GM21360 (cell line): ENCODE measurements around the gene UNC5B.
A peak's percentile ranks its signal among the peaks of the same experiment; 100 is the strongest.

ENCODE experiments used
- ATAC-seq: cut with Tn5 transposase; IDR thresholded peaks from one replicate; pipeline ENCODE4 v1.9.1; 2021; ENCODE audit warnings: mild to moderate bottlenecking, moderate library complexity; ENCODE audit not compliant: unreplicated experiment

UNC5B gene

DNA sequence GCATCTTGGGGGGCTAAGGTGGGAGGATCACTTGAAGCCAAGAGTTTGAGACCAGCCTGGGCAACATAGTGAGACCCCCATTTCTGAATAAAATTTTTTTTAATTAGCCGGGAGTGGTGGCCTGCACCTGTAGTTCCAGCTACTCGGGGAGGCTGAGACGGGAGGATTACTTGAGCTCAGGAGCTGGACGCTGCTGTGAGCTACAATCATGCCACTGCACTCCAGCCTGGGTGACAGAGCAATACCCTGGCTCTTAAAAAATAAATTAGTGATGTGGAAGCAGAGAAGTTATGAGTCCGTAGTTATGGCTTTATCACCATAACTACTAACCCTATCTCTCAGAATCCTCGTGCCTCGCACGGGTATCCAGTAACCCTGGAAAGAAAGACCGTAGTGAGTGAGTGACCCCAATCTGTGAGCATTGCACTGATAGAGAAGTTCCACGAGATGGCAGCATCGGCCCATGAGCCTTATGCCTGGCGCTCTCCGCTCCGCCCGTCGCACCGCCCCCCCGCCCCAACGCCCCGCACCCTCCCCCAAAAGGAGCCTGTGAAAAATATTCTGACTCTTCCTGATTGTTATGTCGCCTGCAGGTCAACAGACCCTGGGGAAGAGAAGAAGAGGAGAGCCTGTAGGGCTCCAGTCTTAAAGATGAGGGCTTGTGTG, 101.8 kb downstream of the UNC5B start:
- no peak for ATAC-seq

DNA sequence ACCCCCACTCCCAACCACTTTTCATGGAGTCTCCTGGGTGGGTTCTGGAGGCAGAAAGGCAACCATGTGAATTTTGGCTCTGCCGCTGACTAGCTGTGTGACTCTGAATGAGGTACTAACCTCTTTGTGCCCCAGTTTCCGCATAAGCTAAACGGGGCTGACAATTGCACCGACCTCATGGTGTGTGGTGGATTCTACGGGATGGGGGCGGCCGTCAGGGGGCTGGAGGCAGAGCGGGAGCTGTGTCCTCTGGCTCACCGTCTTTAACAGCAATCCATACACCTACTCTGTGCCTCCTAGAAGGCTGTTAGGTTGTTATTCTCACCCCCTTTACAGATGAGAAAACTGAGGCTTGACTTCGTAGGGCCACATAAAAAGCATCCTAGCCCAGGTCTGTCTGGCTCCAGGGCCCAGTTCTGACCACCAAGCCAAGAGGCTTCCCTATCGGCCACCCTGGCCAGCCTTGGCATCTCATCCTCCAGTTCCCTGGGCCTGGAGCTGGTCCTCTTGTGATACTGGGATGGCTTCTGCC, 102.4 kb downstream of the UNC5B start:
- ATAC-seq, result no peak

DNA sequence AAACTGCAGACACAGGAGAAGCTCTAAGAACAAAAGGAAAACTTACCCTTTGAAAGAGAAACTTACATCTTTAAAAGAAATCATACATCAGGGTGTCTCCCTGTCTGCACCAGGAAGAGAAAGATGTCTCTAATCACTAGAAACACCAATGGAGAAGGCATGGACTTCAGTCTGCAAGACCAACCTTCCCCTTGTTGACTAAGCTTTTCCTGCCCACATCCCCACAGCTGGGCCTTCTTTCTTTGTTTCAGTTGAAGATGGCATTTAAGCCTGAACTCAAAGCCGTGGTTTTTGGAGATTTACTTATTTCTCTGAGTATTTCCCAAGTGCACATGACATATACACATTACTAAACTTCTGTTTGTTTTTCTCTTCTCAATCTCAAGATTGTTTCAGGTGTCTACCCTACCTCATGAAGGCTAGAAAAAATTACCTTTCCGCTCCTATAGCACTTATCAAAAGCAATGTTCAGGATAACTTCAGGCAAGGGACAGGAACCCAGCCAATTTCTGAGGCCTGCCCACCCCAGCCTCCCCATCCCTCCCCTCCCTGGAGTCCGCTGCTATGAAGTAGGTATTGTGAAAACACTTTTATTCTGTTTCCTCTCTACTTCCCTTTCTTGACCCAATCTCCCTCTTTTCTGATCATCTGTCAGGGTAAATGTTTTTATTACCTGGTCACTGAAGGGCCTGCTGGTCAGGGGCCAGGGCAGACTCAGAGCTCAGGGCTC, 103.9 kb downstream of the UNC5B start:
- ATAC-seq, result no peak

DNA sequence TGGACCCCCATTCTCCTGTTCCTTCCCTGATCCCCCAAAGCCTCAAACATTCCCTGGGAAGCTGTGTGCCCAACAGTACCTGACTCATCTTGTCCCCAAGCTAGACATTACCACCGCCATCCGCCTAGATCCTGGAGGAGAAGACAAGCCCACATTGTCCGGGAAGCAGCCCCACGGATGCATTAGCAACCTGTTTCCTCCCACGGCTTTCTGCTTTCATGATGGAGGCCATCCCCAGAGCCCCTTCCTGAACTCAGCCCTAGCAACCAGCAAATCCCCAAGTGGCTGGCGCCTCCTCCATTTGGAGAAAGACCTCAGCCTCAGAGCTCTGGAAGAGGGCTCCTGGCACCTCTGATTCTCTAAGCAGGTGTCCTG, 104.4 kb downstream of the UNC5B start:
- ATAC-seq, result no peak

DNA sequence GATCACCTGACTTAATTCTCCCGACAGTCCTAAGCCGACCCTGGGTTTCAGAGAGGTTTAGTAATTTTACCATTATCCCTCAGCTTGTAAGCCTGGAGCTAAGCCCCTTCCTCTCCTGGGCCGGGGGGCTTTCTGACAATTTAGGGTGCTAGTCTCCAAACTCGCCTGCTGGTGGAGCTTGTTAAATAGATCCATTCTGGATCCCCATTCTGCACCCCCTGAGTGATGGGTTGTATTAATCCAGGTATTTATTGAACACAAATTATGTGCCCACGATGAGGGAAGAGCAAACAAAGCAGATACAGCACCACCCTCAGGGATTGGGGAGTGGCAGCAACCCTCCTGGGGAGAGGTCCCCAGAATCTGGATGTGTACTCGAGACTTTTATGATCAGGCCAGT, 105.4 kb downstream of the UNC5B start:
- no peak for ATAC-seq

DNA sequence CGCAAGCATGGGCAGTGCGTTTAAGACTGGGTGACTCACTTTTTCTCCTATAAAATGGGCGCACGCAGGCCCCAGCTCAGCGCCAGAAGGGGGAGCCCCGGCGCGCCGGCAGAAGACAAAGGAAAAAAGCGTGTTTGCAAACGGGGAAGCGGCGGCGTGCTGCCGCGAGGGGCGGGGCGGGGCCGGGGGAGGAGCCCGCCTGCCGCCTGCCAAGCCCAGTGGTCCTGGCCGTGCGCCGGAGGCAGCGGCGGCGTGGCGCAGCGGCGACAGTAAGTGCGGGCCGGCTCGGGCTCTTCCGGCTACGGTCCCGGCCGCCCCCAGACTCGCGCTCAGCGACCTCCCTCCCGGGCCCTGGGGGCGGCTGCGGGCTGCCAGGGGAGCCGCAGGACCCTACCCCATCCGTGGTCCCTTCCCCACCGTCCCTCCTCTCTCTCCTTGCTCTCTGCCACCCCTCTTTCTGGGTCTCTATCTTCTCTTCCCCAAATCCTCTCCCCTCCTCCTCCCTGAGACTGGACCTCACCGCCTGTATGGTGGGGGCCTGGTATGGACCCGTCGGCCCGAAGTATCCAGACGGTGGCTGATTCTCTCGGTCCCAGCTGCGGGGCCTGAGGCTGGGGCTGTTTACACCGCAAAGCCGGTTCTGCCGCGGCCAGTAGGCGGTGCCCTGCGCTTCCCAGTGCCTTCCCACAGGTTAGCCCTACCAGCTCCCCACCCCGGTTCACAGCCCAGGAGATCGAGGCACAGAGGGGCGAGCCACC, 106.9 kb downstream of the UNC5B start, which contains the start of gene SLC29A3:
SLC29A3 (plus strand) TSS at position 218 of the 758 bp plus-strand sequence; CDS start at position 269, 51 bp downstream.
- peak; percentile 57 for ATAC-seq

DNA sequence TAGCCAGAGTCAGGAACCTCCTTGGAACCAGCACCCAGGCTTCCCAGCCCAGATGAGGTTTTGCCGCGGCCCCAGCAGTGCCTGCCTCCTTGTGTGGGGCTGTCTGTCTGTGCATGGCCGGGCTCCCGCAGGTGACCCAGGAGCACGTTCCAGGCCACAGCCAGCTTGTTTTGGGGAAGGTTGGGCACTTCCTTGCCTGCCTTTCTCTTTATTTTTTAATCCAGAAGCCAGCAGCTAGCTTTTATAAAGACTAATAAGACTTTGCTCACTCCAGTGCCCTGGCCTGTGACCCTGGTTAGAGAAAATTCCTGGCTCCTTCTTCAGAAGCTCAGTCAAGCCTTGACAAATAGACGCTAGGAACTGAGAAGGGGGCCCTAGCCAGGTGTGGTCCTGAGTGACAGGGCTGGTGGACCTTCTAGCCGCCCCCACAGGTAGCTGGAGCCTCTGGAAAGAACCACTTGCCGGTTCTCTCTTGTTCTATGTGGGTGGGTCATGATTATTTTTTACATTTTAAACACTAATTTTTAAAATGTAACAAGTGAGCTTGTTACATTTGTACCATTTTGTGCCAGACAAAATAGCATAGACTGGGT, 107.5 kb downstream of the UNC5B start:
- peak; percentile 13 for ATAC-seq

DNA sequence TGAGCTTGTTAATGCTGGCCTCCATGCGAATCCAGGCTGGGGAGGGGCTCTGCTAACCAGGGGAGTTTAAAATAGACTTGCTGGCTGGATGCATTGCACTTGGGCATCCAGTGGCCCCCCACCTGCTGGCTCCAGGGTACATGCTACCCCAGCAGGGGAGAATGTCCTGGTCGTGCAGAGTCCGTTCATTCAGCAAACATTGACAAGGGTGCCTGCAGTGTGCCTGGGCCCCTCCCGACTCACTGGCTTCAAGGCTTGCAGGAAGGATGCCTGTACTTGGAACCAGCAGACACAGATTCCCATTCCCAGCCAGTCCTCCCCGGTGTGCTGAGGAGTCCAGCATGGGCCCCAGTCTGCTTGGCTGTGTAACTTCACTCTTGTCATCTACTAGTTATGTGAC, 108.2 kb downstream of the UNC5B start:
- ATAC-seq, result no peak

DNA sequence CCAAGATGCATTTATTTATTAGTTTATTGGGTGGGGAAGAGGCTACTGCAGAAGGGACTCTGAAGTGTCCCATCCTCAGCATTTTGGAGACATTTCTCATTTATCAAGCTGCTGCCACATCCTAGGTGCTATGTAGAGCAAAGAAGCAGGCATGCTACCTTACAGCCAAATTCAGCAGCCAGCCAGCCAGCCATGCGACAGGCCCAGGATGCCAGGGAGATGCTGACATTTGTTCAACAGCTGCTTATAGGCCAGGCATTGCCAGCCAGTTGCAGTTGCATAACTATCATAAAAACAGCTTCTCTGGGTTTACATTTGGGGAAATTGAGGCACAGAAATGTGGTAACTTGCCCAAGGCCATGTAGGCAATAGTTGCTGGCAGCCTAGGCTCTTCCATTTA, 109.0 kb downstream of the UNC5B start:
- no peak for ATAC-seq

DNA sequence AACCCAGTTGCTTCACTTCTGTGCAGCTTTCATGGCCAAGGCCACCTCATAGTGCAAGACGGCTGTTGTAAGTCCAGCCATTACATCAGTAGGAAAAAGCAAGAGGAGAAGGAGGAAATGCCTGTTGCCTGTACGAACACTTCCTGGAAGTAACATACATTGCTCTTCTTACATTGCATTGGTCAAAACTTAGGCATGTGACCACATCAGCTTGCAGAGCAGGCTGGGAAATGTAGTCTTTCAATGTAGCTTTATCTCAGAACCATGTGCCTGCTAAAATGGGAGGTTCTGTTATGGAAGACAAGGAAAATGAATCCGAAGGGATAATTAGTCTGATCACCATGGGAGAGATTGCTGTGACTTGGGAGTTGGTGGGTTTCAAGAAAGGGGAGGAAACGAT, 111.0 kb downstream of the UNC5B start:
- ATAC-seq, result no peak

DNA sequence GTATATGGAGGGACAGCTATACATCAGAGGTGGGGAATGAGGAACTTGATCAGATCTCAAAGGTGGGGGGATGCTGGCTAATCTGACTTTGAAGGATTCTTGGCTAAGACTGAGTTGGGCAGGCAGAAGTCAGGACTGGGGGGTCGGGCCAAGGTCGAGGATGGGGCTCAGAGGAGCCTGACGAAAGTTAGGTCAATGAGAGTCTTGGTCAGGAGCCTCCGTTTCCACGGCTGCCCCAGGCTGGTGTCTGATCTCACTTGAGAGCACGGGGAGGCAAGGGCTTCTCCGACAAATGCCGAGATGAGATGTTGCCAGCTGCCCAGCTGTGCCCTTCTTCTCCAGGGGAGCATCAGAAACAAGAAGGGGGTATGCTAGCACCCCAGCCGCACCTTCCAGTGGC, 112.4 kb downstream of the UNC5B start:
- no peak for ATAC-seq

DNA sequence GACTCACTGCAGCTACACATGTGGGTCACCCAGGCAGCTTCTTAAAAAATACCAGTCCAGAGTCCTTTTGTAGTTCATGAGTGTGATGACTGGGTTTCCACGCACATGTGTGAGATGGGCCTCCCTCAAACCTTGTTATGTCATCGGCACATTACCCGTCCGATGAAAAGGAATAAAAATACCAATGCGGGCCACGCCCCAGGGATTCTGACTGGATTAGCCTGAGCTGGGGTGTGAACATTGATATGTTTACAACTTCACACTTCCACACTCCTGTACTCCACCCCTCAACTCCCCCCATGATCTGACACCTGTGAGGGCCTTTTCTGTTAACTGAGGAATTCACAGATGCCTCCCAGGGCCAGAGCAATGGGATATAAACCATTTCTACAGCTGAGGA, 112.9 kb downstream of the UNC5B start:
- no peak for ATAC-seq

DNA sequence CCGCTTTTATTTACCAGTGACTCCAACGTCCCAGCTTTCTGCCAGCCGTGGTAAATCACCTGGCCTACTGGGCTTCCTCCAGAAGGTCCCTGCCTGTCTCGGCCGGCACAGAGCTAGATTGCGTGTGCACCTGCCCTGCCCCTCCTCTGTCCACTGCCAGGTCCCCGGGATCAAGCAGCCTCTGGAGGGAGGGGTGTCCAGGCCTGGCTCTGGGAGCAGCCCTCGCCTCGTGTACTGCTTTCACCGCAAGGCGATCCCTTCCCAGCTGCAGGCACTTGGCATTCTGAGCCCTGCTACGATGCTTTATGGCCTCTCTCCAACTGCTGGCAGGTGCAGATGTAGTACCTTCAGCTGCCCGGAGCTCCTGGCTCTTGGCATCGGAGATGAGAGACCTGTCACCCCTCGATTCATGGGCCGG, 114.1 kb downstream of the UNC5B start:
- ATAC-seq, result no peak

DNA sequence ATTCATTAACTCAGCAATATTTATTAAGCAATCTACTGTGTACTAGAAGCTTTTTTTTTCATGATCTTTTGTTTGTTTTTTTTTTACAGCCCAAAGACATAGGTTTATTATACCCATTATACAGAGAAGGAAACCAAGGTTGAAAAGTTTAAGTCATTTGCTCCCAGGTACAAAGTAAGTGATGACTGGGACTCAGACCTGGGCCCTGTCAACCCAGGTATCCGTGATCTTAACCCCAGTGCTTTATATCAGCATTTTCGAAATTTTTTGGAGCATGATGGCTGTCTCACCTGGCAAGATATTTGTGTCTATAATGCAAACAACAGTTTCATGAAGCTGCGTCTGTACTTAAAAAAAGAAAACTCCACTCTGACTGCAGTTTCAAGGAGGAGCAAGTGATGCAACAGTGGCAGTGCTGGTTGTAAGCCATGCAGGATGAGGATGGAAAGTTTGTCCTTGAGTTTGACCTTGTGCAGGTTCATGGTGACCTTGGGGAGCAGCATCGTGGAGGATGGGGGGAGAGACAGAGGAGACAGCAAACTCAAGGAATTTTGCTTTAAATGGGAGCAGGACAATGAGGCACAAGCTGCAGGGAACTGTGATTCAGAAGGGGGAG, 118.5 kb downstream of the UNC5B start:
- no peak for ATAC-seq

DNA sequence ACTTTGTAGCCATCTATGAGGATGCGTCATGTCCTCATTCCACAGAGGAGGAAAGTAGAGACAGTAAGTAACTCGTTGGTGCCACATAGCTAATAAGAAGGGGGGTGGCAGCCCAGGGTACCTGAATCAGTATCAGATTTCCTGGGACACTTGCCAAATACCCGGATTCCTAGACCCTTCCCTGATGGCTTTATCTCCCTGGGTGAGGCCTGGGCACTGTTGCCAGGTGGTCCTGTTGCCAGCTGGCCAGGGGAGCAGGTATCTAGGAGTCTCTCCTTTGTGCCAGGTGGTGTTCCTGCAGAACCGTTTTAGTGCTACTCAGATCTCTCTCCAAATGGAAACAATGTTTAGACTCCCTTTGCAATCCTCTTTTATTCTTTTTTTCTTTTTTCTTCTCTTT, 119.4 kb downstream of the UNC5B start:
- ATAC-seq, result no peak

DNA sequence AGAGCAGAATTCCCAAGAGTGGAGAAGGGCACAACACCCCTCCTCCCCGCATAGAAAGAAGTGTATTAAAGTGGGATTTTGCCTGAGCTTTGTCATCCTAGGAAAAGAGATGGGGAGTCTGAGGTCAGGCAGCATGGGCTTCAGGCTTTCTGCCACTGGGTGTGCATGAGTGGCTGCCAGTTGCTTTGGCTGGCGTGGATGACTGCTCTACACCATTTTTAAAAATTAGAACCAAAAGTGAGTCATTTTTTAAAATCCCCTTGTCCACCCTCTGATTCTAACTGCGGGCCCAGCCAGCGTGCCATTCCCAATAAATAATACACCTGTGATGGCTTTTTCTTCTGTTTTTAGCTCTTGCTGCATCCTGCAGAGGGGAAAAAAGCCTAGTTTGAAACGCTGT, 120.1 kb downstream of the UNC5B start:
- no peak for ATAC-seq

DNA sequence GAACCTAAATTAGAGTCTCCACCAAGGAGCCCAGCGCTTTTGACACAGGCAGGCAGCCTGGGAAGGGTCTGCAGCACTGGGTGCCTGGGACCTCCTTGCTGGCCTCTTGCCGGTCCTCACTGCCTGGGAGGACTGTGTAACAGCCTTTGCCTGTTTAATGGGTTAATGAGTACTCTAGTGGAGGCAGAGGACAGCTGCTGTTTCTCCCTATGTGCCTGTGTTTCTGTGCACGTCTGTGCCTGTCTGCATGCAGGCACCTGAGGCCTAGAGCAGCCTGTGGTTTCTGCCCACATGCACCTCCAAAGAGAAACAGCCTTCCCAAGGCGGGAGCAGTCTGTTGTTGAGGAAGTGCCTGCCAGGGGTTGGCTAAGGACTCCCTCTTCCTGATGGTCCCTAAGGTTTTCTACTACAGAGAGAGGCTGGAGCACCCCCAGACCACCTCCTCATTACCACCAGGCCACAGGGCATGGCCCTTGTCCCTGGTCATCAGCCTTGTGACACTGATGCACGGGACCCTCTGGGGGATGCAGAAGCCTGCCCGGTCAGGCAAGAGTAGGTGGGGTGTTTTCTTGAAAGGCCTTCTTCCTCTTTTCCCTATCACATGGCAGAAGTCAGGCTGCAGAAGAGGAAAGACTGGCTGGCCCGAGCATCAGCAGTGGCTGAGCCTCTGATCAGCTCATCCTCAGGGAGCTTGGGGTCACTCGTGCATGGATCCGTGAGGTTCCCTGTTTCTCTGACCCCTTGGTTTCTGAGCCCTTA, 120.9 kb downstream of the UNC5B start:
- ATAC-seq, result no peak

DNA sequence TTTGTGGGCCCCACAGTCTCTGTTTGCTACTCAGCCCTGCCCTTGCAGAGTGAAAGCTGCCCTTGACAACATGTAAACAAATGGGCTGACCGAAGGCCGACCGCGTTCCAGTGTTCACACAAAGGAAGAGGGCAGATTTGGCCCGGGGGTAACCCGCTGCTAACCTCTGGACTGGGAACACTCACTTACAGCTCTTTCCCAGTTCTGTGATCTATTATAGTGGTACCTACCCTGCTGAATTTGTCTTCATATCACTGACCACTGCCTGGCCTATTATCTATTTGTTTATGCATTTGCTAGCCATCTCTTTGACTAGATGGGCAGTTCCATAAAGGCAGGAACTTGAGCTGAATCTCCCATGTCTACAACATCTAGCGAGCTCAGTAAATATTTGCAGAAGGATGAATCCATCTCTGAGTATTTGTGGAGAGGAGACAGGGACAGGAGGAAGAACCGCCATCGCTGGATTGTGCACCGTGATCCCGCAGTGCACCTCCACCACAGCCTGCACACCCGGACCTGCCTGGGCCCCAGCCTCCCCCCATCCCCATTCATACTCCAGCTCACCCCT, 121.9 kb downstream of the UNC5B start:
- no peak for ATAC-seq

DNA sequence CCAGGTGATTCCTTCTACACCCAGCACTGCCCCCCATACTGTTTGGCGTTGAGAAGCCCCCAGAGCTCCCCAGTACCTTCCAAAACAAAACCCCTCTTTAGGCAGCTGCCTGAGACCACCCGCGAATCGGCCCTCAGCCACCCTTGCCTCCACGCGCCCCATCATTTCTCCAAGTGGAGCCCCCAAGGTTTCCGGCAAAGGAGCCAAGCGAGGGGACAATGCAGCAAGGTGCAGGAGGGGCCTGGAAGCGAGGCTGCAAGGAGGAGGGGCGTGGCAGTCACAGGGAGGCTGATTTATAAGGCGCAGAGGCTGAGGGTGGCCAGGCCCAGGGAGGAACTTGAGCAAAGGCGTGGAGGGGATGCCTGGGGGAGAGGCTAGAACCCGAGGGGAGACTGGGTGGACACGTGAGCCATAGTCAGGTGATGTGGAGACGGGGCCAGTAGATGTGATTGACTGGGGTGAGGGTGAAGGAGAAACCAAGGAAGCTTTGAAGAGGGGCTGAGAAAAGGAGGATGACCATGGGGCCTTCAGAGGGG, 122.9 kb downstream of the UNC5B start:
- ATAC-seq, result no peak

DNA sequence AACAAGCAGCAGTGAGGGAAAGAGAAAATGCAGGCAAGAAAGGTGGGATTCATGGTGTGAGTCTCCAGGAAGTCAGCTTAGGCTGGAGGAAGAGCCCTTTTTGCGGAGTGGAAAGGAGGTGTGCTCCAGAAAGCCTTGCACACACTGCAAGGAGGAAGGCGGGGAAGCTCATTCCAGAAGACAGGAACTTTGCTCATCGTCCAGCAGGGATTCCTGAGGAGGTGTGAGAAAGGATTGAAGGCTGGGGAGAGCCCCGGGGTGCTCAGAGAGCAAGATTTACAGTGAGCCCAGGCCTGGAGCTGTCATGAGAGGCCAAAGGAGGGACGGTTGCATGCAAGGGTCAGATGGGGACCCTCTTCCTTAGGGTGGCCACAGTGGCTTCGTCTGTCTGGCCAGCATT, 124.3 kb downstream of the UNC5B start:
- no peak for ATAC-seq
